ENCODE results near the gene DUSP28. TPM values are rescaled to one million over a fixed set of nuclear protein-coding genes. Genes with fewer than 3 reads are reported as not detected.

The DUSP28 gene
- total RNA-seq, 4 donors from 2014 or later: 5.5 to 8.1 (median 7.4) TPM

GRCh38 chr2:240586919-240587800 is 27.0 kb downstream of the DUSP28 start:
- TF ChIP-seq POLR2A (IDR thresholded peaks at IDR 0.05): no peak
- no peak for TF ChIP-seq CTCF (IDR thresholded peaks at IDR 0.05)
- 7 to 8% methylated on average over 25 to 27 of the region's 62 CpGs for WGBS, 2 donors
- DNase-seq (ENCODE audit: low spot score in 2 of 2): no peak
- intact Hi-C loops (cut with DNase I; ENCODE audit: low total_unique reads): no loop called here
- peak overlapping the region; percentile 74 for H3K4me3 ChIP-seq (ENCODE audit: low read depth, poor library complexity, severe bottlenecking)

GRCh38 chr2:240588006-240588655 is 28.0 kb downstream of the DUSP28 start:
- WGBS, 2 donors: 75 to 82% methylated on average over 10 of the region's 10 CpGs
- intact Hi-C loops (cut with DNase I; ENCODE audit: low total_unique reads): no loop called here

GRCh38 chr2:240588669-240589068 is 28.5 kb downstream of the DUSP28 start:
- 76 to 84% methylated on average over 4 of the region's 4 CpGs for WGBS, 2 donors

More at GRCh38 chr2:240588006-240588655, 28.0 kb downstream of the DUSP28 start:
- no peak for TF ChIP-seq CTCF (IDR thresholded peaks at IDR 0.05)
- TF ChIP-seq POLR2A (IDR thresholded peaks at IDR 0.05): no peak
- no peak for DNase-seq (ENCODE audit: low spot score in 2 of 2)
- H3K4me3 ChIP-seq (ENCODE audit: low read depth, poor library complexity, severe bottlenecking): no peak overlapping the region

GRCh38 chr2:240589375-240589774 is 29.2 kb downstream of the DUSP28 start:
- intact Hi-C loops (cut with DNase I; ENCODE audit: low total_unique reads): no loop called here
- no peak overlapping the region for H3K4me3 ChIP-seq (ENCODE audit: low read depth, poor library complexity, severe bottlenecking)
- TF ChIP-seq CTCF (IDR thresholded peaks at IDR 0.05) (no peak), POLR2A (IDR thresholded peaks at IDR 0.05) (no peak)
- 83 to 89% methylated on average over 13 to 14 of the region's 14 CpGs for WGBS, 2 donors
- DNase-seq (ENCODE audit: low spot score in 2 of 2): no peak

More at GRCh38 chr2:240588669-240589068, 28.5 kb downstream of the DUSP28 start:
- DNase-seq (ENCODE audit: low spot score in 2 of 2): no peak
- no peak overlapping the region for H3K4me3 ChIP-seq (ENCODE audit: low read depth, poor library complexity, severe bottlenecking)
- intact Hi-C loops (cut with DNase I; ENCODE audit: low total_unique reads): no loop called here
- TF ChIP-seq POLR2A (IDR thresholded peaks at IDR 0.05) (no peak), CTCF (IDR thresholded peaks at IDR 0.05) (no peak)

- intact Hi-C loops (cut with DNase I; ENCODE audit: low total_unique reads): no loop called here
- no peak for DNase-seq (ENCODE audit: low spot score in 2 of 2)
- TF ChIP-seq CTCF (IDR thresholded peaks at IDR 0.05) (no peak), POLR2A (IDR thresholded peaks at IDR 0.05) (no peak)
- H3K4me3 ChIP-seq (ENCODE audit: low read depth, poor library complexity, severe bottlenecking): no peak overlapping the region
- 83 to 95% methylated on average over 14 to 16 of the region's 16 CpGs for WGBS, 2 donors
Observed at GRCh38 chr2:240589850-240590525, 29.8 kb downstream of the DUSP28 start.
